ENCODE measurements around the gene PPIL6. TPM values are rescaled to one million over a fixed set of nuclear protein-coding genes. Genes with fewer than 3 reads are reported as not detected.

PPIL6 gene
- total RNA-seq, 1 donor from 2014 or later = 2.7 TPM

DNA sequence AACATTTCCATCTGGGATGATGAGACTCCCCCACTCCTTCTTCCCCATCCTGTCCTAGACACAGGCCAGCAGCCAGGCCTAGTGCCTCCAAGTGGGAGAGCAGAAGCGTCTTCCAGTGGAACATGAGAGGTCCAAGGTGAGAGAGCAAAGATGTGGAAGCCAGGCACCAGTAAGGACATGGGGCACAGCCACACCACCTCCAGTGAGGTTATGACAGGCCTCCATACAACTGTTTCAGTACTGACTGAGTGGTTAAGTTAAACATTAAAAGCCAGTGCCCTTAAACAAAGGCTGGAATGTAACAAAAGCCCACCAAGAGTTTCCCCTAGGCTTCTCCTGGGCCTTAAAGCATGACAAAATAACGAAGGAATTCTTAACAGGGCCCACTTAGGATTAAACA is 37.3 kb upstream of the PPIL6 start:
- Mint-ChIP-seq H3K36me3 (ENCODE audit: low read depth) (peaks cover 27% of the 10 kb centered on the region), H3K27ac (ENCODE audit: unreplicated experiment) (peak overlapping the region; percentile 38)

DNA sequence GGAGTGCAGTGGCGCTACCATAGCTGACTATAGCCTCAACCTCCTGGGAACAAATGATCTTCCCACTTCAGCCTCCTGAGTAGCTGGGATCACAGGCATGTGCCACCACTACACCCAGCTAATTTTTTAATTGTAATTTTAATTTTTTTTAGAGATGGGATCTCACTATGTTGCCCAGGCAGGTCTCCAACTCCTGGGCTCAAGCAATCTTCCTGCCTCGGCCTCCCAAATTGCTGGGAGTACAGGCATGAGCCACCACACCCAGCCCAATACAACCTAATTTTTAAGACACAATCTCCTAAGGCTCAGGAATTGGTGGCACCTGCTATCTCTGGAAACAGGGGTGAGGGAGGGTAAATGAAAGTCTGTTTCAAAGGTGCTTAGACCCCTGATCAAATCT is 36.8 kb upstream of the PPIL6 start:
- Mint-ChIP-seq H3K36me3 (ENCODE audit: low read depth) (peaks cover 28% of the 10 kb centered on the region), H3K9me3 (ENCODE audit: low read depth) (no peaks in the 10 kb centered on the region), H3K27ac (ENCODE audit: unreplicated experiment) (no peak overlapping the region), H3K27me3 (ENCODE audit: low read depth) (no peaks in the 10 kb centered on the region), H3K4me1 (ENCODE audit: low read depth) (peaks cover 42% of the 10 kb centered on the region), H3K4me3 (ENCODE audit: unreplicated experiment) (no peak overlapping the region)
- DNase-seq (ENCODE audit: low spot score) = no peak
- TF ChIP-seq, protein P1, sequence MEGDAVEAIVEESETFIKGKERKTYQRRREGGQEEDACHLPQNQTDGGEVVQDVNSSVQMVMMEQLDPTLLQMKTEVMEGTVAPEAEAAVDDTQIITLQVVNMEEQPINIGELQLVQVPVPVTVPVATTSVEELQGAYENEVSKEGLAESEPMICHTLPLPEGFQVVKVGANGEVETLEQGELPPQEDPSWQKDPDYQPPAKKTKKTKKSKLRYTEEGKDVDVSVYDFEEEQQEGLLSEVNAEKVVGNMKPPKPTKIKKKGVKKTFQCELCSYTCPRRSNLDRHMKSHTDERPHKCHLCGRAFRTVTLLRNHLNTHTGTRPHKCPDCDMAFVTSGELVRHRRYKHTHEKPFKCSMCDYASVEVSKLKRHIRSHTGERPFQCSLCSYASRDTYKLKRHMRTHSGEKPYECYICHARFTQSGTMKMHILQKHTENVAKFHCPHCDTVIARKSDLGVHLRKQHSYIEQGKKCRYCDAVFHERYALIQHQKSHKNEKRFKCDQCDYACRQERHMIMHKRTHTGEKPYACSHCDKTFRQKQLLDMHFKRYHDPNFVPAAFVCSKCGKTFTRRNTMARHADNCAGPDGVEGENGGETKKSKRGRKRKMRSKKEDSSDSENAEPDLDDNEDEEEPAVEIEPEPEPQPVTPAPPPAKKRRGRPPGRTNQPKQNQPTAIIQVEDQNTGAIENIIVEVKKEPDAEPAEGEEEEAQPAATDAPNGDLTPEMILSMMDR (IDR thresholded peaks at IDR 0.05) = no peak

More for the DNA sequence above, 37.3 kb upstream of the PPIL6 start:
- H3K9me3 Mint-ChIP-seq (ENCODE audit: low read depth) = no peaks in the 10 kb centered on the region
- no peak overlapping the region for H3K4me3 Mint-ChIP-seq (ENCODE audit: unreplicated experiment)
- no peak for DNase-seq (ENCODE audit: low spot score)
- no peaks in the 10 kb centered on the region for H3K27me3 Mint-ChIP-seq (ENCODE audit: low read depth)
- H3K4me1 Mint-ChIP-seq (ENCODE audit: low read depth) = peaks cover 47% of the 10 kb centered on the region
- TF ChIP-seq, protein P1 (IDR thresholded peaks at IDR 0.05) = no peak

DNA sequence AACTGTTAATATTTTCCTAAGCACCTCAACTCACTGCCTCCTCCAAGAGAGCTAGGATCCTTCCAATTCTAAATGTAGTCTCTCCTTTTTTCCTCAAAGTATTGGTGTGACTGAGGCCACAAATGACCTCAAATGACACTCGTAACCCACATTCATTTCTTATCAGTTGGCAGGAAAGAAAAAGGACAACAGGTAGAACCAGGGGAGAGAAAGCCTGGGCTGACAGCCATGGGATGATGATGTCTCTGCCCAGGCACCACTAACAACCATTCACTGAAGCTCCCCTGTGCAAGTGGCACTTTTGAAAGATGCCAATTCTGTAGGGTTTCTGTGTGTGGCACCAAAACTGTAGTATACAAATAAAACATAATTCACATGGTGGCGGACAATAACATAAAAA is 35.2 kb upstream of the PPIL6 start:
- Mint-ChIP-seq H3K9me3 (ENCODE audit: low read depth) (no peaks in the 10 kb centered on the region), H3K4me1 (ENCODE audit: low read depth) (peaks cover 27% of the 10 kb centered on the region), H3K27me3 (ENCODE audit: low read depth) (no peaks in the 10 kb centered on the region), H3K36me3 (ENCODE audit: low read depth) (peaks cover 31% of the 10 kb centered on the region), H3K4me3 (ENCODE audit: unreplicated experiment) (no peak overlapping the region), H3K27ac (ENCODE audit: unreplicated experiment) (no peak overlapping the region)
- TF ChIP-seq, protein P1 (IDR thresholded peaks at IDR 0.05) = no peak
- no peak for DNase-seq (ENCODE audit: low spot score)

DNA sequence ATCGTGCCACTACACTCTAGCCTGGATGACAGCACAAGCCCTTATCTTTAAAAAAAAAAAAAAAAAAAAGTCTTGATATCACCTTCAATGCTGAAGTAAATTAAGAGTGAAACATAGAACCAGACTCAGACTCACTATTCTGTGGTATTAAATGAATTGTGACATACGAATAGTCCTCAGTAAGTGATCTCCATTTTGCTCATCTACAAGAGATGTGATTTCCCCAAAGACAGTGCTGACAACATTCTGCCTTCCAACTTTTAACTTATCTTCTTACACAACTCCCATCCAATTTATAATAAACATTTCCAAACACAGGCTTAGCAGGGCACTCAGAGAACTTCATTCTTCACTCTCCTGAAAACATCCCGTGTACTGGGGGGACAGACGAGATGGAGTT is 34.6 kb upstream of the PPIL6 start:
- Mint-ChIP-seq H3K27ac (ENCODE audit: unreplicated experiment) (no peak overlapping the region), H3K27me3 (ENCODE audit: low read depth) (no peaks in the 10 kb centered on the region), H3K9me3 (ENCODE audit: low read depth) (no peaks in the 10 kb centered on the region), H3K4me3 (ENCODE audit: unreplicated experiment) (no peak overlapping the region), H3K4me1 (ENCODE audit: low read depth) (peaks cover 23% of the 10 kb centered on the region), H3K36me3 (ENCODE audit: low read depth) (peaks cover 29% of the 10 kb centered on the region)
- TF ChIP-seq, protein P1 (IDR thresholded peaks at IDR 0.05) = no peak
- no peak for DNase-seq (ENCODE audit: low spot score)

DNA sequence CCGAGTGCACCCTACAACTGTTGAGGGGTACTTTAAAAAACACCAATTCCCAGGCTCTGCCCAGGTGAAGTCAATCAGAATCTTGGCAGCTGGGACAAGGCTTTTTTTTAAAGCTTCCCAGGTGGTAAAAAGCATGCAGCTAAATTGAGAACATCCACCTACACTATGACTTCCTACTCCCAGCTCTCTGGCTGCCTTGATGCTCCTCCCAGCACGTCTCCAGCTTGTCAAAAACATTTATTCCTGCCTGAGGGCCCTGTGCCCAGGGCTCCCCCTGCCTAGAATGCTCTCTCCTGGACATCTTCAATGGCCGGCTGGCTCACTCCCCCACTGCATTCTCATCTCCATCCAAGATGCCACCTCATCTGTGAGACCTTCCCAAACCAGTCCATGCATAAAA is 32.7 kb upstream of the PPIL6 start:
- H3K4me3 Mint-ChIP-seq (ENCODE audit: unreplicated experiment) = no peak overlapping the region
- no peaks in the 10 kb centered on the region for H3K9me3 Mint-ChIP-seq (ENCODE audit: low read depth)
- no peak for DNase-seq (ENCODE audit: low spot score)
- H3K36me3 Mint-ChIP-seq (ENCODE audit: low read depth) = peaks cover 30% of the 10 kb centered on the region
- TF ChIP-seq, protein P1 (IDR thresholded peaks at IDR 0.05) = no peak
- no peaks in the 10 kb centered on the region for H3K27me3 Mint-ChIP-seq (ENCODE audit: low read depth)
- peaks cover 8% of the 10 kb centered on the region for H3K4me1 Mint-ChIP-seq (ENCODE audit: low read depth)
- peak overlapping the region; percentile 22 for H3K27ac Mint-ChIP-seq (ENCODE audit: unreplicated experiment)

Data from chondrocyte (in vitro differentiated cells).